Stimulated activated CD4-positive, alpha-beta T cell treated with anti-CD3 and anti-CD28 coated beads, Interleukin-12 subunit alpha, Interleukin-12 subunit beta, amount 100 ng/mL, for 4 hours (primary cell): ENCODE results near the gene RNLS.

Source experiments
- DNase-seq: peaks from one replicate; pipeline ENCODE4 v3.0.0-alpha.2; 2020

Gene RNLS

DNA sequence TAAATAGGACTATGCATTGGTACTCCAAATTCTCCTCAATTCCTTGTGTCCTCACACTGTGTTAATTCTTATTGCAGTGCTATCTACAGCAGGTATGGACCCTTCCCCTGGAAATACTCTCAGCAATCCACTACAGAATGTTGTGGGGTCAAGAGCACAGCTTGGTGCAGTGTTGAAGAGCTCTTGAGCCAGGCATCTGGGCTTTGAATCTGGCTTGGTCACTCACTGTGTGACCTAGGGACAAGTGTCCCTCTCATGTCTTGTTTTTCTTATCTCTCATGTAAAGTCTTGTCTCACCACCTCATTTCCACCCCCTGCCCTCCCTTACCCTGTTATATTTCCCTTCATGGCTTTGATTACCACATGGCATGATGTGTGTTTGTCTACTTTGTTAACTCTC is 159.4 kb downstream of the RNLS start:
- no peak for DNase-seq

DNA sequence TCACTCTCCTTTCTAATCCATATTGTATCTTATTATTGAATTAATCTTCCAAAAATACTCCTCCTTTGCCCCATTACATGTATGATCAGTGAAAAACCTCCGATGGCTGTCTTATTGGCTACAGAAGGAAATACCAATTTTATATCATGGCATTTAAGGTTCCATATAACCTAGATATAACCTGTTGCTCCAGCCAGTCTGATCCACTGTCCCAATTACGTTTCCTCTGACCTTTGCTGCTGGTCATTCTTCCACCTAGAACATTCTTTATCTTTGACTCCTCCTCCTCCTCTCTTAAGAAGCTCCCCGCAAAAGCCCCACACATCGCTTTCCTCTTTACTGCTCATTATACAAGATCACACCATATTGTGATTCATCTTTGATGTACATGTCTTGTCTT is 161.5 kb downstream of the RNLS start:
- DNase-seq, result no peak

DNA sequence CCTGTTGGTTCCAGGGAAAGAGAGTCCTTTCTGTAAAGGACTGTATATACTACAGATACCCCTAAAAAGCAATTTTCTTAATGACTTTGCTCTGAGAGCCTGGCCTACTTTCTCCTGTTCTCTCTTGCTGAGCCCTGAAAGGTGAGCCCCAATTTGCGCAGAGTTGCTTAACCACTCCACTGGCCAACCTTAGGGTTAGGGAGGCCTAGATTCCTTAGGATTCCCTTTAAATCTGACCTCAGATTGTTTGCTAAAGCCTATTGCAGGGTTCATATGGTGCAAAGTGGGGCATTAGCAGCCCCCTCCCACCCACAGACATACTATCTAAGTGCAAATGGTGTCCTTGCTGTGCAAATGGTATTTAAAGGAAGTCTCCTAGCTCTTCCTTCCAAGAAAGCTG is 164.2 kb downstream of the RNLS start:
- no peak for DNase-seq

DNA sequence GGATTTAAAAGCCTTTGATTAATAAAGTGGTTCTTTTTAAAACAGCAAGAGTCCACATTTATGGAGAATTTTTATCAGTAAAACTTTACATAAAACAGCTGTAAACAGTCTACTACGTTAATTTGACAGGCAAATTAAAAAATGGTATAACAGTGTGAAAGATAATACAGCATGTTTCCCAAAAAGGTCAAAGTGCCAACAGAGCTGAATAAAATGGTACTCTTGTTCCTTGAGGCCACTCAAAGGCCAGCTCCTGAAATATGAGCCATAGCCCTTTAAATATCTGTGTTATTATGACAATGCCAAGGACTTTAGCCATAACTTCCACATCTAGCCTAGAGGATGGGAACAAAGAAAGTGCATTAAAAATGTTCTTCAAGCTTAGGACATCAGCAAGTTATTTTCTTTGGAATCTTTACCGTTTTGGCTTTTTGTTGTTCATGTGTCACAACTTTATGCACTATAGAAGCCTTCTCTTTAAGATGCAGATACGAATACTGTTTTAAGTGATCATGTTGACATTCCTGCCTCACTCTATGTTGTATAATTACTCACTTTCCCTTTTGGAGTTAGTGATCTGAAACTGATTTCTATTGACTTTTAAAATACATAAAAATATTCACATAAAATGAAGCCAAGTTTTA is 165.6 kb downstream of the RNLS start:
- DNase-seq, result no peak

DNA sequence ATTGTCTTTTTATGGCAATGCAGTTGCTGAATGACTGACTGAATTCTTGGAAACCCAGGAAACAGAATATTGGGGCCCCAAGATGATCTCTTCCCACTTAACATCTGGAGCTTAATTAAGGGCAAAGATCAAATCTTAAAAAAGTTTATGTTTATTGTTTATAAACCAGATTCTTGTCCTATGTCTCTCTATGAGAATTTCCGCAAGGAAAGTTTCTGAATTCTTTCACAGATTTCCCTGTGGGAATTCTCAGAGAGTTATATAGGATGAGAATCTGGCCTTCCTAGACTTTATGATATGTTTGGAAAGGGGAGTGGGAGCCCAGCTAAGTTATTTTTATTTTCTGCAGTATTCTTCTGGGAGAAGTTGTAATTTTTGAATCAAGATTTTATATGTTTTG is 166.3 kb downstream of the RNLS start:
- DNase-seq, result no peak

DNA sequence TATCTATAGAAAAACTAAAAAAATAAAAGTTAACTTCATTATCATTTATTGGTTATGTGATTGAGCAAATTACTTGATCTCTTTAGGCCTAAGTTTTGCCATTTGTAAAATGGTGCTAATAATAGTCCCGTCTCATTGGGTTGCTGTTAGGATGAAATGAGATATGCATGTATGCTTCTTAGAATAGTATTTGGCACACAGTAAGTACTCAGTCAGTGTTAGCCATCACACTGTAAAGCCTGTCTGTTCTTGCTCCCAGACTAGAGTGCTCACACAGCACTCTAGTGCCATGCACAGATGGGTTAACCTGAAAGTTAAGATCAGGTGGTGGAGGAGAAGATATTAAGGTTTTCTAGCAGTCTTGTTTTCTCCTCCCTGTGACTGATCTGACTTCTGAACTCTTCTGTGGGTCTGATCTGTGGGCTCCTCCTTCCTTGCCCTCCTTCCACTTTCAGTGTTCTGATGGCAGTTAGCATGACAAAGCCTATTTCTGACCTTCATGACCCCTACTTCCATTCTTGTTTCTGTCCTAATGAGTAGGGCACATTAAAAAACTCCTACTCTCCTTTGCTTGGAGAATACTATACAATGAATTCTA is 167.5 kb downstream of the RNLS start:
- DNase-seq, result no peak

DNA sequence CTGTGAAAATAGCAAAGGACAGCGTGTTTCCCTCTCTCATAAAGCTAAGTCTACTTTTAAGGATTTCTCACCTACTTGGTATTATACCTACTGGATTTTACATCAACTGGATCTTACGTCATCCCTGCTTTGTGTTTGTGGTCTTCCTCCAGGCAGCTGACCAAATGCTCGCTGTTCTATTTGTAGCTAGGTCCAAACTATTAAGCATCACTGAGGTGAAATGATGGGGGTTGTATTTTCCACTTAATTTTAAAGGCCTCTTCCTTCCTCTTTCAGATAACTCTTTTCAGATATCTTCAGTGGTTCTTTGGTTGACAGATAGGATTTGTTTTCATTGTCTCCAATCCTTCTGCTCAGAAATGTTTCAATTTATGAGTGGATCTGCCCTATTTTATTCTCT is 169.7 kb downstream of the RNLS start:
- DNase-seq, result no peak

DNA sequence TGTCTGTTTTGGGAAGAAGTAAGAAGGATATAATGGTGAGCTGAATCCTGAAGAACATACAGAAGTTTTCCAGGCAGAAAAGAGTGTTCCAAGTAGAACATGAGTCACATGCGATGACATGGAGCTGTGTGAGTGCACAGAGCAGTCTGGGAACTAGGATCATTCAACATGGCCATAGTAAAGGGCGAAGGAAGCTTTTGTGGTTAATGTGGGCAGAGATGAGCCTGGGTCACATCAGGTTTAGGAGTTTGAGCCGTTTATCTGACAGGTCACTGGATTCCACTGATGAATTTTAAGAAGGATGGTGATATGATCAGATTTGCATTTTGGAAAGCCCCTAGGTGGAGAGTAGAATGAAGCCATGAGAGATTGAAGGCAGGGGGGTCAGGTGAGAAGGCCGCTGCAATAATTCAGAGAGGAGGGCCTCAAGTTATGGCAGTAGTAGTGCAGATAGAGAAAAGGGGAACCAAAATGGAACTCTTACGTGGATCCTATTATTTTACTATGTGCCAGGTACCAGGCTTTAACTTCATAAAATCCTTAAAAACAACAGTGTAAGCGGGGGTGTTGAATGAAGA is 171.3 kb downstream of the RNLS start:
- DNase-seq, result no peak

DNA sequence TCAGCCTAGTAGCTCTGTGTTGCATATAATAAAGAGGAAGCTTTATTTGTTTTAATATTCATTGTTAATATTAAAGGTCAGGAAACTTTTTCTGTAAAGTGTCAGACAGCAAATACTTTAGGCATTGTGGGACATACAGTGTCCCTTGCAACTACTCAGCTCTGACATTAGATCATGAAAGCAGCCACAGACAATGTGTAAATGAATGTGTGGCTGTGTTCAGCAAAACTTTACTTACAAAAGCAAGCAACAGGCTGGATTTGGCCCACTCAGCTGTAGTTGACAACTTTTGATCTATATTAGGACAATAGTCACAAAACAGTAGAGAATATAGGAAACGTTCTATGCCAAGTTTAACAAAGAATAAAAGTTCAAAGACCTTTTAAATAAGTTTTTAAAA is 173.3 kb downstream of the RNLS start:
- no peak for DNase-seq

DNA sequence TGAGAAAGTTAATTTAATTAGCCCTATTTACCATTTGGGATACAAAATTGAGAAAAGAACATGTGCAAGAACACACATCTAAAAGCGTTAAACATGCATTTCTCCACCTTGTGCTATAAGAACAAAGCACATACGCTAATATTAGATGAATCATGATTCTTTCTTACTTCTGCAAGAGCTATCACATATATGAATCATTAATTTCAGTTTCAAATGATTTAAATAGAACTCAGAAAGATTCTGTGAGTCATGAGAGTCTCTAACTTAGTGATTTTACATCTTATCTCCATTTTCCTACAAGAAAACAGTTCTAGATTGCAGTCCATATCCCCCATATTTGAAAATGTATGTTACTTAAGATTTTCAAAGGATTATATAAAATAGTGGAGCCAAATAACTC is 173.9 kb downstream of the RNLS start:
- no peak for DNase-seq

DNA sequence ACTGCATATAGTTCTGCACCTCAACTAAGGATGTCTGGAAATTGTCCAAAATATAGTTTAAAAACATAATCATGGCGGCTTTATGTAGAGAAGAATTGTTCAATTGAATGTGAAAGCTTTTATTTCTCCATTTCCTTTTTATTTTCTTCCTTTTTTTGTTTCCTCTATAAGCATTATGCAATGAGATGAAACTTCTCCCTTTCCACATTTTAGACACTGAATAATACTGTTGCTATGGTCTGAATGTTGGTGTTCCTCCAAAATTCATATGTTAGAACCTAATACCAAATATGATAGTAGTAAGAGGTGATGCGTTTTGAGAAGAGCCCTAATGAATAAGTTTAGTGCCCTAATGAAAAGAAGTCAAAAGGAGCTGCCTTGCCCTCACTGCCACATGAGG is 175.0 kb downstream of the RNLS start:
- DNase-seq, result no peak

DNA sequence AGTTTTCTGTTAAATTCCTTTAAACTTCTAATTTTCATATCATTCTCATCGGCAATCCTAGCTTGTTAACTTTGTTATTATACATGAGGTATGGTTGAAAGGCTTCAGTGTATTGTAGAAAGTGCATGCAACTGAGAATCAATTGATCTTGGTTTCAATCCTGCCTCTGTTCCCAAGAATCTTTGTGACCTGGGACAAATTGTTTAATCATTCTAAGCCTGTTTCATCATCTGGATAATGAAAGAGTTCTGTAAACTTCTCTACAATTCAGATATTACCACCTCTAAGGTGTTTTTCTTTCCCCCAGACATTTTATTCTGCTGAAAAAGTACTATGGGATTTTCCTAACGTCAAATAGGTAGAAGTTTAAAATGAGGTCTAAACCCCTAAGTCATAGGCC is 179.0 kb downstream of the RNLS start:
- no peak for DNase-seq

DNA sequence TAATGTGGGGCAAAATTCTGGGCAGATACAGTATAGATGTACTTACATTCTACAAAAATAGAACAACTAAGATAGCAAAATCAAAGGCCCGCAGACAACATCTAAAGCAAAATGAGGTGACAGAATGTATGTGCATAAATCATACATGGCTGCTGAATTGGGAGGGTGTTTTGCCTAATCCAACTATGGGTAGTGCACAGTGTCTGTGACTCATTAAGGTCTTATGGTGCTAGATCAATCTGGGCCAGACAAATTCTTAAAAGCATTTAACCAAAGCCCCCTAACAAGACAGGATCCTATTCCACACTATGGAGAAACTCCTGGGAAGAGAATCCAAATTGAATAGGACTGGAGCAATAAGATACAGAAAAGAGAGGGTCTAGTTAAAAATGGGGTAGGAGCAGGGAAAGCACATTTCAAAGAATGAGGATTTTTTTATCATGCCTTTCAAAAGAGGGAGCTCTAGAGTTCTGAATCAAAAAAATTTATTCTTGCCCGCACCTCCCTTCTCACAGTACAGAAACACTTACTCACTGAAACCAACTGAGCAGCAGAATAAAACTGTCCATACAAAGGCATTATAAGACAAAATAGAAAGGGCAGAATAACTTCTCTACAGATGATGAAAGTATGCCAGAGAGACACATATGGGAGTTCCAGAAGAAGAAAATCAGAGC is 181.3 kb downstream of the RNLS start:
- DNase-seq, result no peak

DNA sequence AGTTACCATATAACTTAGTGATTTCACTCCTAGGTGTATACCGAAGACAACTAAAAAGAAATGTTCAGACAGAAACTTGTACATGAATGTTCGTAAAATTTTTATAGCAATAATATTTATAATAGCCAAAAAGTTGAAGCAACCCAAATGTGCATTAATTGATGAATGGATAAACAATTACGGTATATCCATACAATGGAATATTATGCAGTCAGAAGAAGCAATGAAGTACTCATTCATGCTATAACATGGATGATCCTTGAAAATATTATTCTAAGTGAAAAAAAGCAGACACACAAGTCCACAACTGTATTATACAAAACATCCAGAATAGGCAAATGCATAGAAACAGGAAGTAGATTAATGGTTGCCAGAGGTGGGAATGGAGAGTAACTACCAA is 183.9 kb downstream of the RNLS start:
- DNase-seq, result no peak

DNA sequence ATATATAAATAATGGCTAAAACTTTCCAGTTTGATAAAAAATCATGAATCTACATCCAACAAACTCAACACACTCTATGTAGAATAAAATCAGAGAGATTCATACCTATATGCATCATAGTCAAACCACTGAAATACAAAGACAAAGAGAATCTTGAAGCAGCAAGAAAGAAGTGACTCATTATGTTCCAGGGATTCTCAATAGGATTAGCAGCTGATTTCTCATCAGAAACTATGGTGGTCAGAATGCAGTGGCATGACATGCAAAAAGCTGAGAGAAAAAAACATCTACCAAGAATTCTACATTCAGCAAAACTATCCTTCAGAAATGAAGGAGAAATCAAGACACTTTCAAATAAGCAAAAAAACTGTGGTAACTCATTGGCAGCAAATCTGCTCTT is 187.4 kb downstream of the RNLS start:
- DNase-seq, result no peak

DNA sequence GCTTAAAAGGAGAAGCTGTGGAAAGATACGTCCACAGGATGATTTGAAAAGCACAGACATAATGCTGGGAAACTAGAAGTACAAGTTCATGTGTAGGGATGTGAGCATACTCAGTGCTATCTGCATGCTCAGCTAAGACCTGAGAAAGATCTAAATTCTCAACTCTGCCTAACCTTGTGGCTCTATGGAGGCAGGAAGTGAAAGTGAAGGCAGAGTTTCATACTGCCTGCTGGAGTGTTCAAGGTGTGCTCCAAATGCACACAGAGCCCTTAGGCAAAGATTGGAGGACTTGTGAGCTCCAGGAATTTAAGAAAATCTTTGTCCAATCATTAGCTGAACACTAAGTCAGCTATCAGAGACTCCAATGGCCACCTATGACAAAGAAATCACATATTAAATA is 190.9 kb downstream of the RNLS start:
- DNase-seq, result no peak

DNA sequence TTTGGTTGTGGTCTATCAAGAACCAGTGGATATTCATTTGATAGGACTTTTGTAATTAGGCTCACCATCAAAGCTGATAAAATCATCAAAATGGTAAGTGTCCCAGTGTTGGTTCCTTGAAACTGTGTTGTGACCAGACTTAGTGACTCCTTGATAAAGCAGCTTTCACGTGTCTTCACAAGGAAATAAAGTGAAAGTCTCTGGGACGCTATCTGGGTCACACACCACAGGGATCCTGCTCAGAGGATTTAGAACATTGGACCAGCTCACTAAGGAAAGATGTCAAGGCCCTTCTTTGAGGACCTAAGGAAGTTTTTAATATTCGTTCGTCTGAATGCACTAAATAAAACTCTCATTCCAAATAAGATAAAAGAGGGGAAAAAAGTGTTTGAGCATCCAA is 193.1 kb downstream of the RNLS start:
- DNase-seq, result no peak

DNA sequence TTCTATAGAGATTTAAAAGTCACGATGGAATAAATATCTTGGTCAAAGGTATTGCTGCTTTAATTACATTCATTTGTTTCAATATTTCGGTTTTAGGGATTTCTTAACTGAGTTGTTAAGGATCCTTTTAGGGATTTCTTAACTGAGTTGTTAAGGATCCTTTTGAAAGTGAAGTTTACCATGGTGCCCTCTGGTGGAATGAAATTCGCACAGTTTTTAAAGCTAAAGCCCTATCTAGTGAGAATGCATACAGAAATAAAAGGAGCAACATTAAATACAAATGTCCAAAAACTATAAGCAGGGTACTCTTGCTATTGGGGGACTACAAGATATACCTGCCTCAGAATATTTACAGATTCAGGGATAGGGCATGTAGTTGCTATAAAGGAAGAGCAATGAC is 193.7 kb downstream of the RNLS start:
- no peak for DNase-seq

DNA sequence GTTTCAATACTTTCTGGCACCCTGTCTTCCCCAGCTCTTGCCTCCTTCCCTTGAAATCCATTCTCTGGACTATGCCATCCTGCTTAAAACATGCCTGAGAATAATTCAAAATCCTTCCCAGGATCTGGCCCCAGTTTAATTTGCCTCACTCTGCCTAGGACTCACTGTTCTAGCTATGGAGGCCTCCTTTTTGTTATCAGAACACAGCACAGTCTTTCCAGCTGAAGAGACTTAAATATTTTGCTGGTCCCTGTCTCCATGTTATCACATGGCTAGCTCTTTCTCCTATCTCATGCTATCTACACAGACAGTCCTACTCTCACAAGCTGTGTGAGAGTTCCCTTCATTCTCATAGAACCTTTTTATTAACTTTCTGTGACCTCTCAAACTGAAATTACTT is 194.8 kb downstream of the RNLS start:
- DNase-seq, result no peak

DNA sequence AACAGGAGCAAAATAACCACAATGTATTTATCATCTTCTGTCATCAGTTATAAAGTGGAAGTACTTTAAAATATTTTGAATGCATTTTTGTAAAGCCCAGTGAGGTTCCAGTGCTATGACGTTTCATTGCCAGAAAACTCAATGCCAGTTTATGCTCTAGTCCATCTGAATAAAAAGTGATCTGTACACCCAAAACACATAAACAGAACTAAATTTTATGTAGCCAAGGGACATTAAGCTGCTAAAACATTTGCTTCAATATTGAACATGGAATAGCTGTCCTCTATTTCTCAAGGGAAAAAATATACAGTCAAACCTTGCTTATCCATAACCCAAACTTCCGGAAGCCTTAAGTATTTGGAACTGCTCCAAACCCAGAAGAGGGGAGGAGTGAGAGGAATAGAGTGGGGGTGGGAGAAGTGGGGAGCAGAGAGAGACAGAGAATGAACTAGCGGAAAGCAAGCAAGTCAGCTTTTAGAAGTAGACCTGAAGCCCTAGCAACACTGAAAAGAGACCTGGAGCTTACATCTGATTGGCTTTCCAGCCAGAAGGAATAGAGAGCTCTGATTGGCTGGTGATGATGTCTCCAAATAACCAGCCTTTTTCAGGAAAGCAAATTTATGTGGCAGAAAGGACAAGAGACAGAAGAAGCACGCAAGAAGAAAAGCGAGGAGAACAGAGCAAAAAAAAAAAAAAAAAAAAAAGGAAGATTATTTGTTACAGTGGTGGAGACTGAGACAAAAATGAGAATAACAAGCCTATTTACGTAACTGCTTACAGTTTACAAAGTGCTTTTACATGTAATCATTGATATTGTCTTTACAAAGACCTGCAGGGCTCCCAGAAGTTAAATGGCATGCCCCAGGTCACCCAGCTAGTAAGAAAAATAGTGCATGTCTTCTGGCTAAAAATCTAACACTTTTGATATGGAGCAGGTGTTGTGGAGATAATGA is 196.0 kb downstream of the RNLS start:
- DNase-seq, result no peak

DNA sequence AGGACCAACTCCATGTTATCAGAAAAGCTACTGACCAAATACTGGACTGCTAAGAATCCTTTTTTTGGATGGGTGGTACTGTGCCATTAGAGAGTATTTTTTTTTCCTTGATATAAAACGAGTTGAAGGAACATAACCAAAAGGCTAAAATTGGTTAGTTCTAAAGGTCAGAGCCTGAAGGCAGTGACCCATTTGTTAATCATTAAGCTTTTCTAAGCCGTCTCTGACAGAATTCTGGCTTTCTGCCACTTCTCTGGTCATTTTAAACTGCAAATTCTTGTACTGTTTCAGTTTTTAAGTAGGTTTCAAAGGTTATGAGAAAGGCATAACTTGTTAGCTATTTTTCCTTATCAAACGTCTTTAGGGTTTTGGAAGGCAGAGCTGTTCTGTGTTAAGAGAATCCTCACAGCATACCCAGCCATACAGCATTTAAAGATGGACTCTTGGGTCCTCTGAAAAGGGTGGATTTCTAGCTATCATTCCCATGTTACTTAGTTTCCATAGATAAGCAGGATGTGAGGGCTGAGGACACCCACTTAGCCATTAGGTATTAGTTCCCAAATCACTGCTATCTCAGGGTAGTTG is 196.8 kb downstream of the RNLS start:
- DNase-seq, result no peak

DNA sequence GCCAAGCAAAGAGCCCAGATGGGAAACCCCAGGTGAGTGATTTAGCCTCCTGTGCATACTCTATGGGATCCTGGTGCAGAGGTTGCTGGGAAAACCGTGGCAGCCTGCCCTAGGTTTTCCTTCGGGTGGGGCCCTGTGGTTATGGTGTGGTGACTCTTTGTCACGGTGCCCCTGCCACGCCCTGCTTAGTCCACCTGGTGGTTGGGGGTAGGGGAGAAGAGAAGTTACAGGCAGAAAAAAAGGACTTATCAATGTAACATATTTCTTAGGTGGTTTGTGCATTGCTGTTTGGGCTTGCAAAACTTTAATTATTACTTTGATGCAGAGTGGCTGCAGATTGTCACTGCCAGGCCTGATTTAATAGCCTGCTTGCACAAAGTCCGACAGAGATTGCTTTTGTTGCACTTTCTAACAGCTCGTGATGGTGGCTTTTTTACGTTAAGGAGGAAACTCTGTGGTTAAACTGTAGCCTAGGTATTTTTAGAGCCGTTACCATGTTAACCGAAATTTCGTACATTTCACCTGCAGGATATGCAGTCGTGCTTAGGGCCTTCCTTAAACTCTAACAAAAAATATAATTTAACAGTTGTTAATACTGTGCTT is 197.4 kb downstream of the RNLS start:
- peak; percentile 2 for DNase-seq
